SK-N-SH treated with all-trans-retinoic acid at 6 μM for 48 hours (cell line): ENCODE measurements around the gene KDELR3.

Experiments used
- BACH2 ChIP-seq: fragments of 250-450 bp; sonication (Bioruptor Pico); IDR thresholded peaks from 2 replicates; pipeline ENCODE4 v1.9.0; 2021; ENCODE audit warnings: mild to moderate bottlenecking, borderline replicate concordance
- PPARA ChIP-seq: fragments of 250-450 bp; sonication (Bioruptor Pico); IDR thresholded peaks from 2 replicates; pipeline ENCODE4 v1.5.0; 2020; ENCODE audit warnings: mild to moderate bottlenecking, borderline replicate concordance
- RARB ChIP-seq: fragments of 250-450 bp; sonication (Bioruptor Pico); IDR thresholded peaks from 2 replicates; pipeline ENCODE4 v1.8.0; 2021; ENCODE audit warnings: mild to moderate bottlenecking, moderate library complexity
- TCF4 ChIP-seq: fragments of 250-450 bp; sonication (Bioruptor Pico); IDR thresholded peaks from 2 replicates; pipeline ENCODE4 v1.8.0; 2021; ENCODE audit warnings: mild to moderate bottlenecking, moderate library complexity, borderline replicate concordance
- TOX ChIP-seq: fragments of 250-450 bp; sonication (Bioruptor Pico); IDR thresholded peaks from 2 replicates; pipeline ENCODE4 v1.8.0; 2021; ENCODE audit warnings: mild to moderate bottlenecking, moderate library complexity, borderline replicate concordance
- ZFP3 ChIP-seq: fragments of 250-450 bp; sonication (Bioruptor Pico); IDR thresholded peaks from 2 replicates; pipeline ENCODE4 v1.5.0; 2020; ENCODE audit warnings: mild to moderate bottlenecking, moderate library complexity
- ZFP30 ChIP-seq: fragments of 450-650 bp; formaldehyde crosslinking; IDR thresholded peaks from 2 replicates; pipeline ENCODE4 v1.5.0; 2022; ENCODE audit warnings: mild to moderate bottlenecking, moderate library complexity
- ZNF565 ChIP-seq: fragments of 450-650 bp; formaldehyde crosslinking; conservative IDR thresholded peaks from 2 replicates; pipeline ENCODE4 v1.5.0; 2020; ENCODE audit warnings: low read depth, mild to moderate bottlenecking, moderate library complexity
- TF ChIP-seq, protein P1 (sequence below): fragments of 250-450 bp; sonication (Bioruptor Pico); IDR thresholded peaks from 2 replicates; pipeline ENCODE4 v1.8.0; 2020; ENCODE audit warnings: mild to moderate bottlenecking, moderate library complexity, borderline replicate concordance
- TF ChIP-seq, protein P2 (sequence below): fragments of 250-450 bp; sonication (Bioruptor Pico); IDR thresholded peaks from 2 replicates; pipeline ENCODE4 v1.5.1; 2020; ENCODE audit warnings: low read depth, mild to moderate bottlenecking, moderate library complexity
- TF ChIP-seq, protein P3 (sequence below): fragments of 250-450 bp; sonication (Bioruptor Pico); IDR thresholded peaks from 2 replicates; pipeline ENCODE4 v1.5.0; 2020; ENCODE audit warnings: mild to moderate bottlenecking, moderate library complexity

DNA sequence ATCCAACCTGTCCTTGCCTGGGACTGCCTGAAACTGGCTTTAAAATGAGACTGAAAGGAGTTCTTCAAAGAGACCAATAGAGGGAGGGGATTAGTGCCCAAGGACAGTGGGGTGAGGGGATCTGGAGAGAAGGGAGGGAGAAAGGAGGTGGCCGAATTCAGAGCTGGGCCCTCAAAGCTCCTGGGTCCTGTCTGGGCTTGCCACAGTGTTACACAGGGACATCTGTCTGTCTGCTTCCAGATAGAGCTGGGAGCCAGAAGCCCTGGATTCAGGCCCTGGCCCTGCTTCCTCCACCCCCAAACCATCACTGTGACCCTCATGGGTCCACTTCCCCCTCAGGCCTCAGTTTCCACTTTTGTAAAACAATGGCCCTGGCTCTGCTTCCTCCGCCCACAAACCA lies 16.5 kb upstream of the KDELR3 start:
- TF ChIP-seq BACH2 (CRISPR knock-in tag) (no peak), RARB (no peak), PPARA (CRISPR knock-in tag) (no peak), ZNF565 (CRISPR knock-in tag) (no peak), TOX (CRISPR knock-in tag) (no peak), ZFP30 (CRISPR knock-in tag) (no peak), ZFP3 (CRISPR knock-in tag) (no peak), TCF4 (CRISPR knock-in tag) (no peak)
- TF ChIP-seq, protein P1, sequence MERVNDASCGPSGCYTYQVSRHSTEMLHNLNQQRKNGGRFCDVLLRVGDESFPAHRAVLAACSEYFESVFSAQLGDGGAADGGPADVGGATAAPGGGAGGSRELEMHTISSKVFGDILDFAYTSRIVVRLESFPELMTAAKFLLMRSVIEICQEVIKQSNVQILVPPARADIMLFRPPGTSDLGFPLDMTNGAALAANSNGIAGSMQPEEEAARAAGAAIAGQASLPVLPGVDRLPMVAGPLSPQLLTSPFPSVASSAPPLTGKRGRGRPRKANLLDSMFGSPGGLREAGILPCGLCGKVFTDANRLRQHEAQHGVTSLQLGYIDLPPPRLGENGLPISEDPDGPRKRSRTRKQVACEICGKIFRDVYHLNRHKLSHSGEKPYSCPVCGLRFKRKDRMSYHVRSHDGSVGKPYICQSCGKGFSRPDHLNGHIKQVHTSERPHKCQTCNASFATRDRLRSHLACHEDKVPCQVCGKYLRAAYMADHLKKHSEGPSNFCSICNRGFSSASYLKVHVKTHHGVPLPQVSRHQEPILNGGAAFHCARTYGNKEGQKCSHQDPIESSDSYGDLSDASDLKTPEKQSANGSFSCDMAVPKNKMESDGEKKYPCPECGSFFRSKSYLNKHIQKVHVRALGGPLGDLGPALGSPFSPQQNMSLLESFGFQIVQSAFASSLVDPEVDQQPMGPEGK (CRISPR knock-in tag) = no peak
- TF ChIP-seq, protein P2, sequence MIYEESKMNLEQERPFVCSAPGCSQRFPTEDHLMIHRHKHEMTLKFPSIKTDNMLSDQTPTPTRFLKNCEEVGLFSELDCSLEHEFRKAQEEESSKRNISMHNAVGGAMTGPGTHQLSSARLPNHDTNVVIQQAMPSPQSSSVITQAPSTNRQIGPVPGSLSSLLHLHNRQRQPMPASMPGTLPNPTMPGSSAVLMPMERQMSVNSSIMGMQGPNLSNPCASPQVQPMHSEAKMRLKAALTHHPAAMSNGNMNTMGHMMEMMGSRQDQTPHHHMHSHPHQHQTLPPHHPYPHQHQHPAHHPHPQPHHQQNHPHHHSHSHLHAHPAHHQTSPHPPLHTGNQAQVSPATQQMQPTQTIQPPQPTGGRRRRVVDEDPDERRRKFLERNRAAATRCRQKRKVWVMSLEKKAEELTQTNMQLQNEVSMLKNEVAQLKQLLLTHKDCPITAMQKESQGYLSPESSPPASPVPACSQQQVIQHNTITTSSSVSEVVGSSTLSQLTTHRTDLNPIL (CRISPR knock-in tag) = no peak
- TF ChIP-seq, protein P3, sequence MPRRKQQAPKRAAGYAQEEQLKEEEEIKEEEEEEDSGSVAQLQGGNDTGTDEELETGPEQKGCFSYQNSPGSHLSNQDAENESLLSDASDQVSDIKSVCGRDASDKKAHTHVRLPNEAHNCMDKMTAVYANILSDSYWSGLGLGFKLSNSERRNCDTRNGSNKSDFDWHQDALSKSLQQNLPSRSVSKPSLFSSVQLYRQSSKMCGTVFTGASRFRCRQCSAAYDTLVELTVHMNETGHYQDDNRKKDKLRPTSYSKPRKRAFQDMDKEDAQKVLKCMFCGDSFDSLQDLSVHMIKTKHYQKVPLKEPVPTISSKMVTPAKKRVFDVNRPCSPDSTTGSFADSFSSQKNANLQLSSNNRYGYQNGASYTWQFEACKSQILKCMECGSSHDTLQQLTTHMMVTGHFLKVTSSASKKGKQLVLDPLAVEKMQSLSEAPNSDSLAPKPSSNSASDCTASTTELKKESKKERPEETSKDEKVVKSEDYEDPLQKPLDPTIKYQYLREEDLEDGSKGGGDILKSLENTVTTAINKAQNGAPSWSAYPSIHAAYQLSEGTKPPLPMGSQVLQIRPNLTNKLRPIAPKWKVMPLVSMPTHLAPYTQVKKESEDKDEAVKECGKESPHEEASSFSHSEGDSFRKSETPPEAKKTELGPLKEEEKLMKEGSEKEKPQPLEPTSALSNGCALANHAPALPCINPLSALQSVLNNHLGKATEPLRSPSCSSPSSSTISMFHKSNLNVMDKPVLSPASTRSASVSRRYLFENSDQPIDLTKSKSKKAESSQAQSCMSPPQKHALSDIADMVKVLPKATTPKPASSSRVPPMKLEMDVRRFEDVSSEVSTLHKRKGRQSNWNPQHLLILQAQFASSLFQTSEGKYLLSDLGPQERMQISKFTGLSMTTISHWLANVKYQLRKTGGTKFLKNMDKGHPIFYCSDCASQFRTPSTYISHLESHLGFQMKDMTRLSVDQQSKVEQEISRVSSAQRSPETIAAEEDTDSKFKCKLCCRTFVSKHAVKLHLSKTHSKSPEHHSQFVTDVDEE = no peak
